Measurements from ENCODE around the gene JAML. TPM values are rescaled to one million over a fixed set of nuclear protein-coding genes. Genes with fewer than 3 reads are reported as not detected.

The JAML gene
- total and polyA plus RNA-seq, 2 of the 13 experiments (the other 11 are each of a cell fraction or from before 2014, with no cell fraction given) = 2.0 to 3.3 TPM

DNA sequence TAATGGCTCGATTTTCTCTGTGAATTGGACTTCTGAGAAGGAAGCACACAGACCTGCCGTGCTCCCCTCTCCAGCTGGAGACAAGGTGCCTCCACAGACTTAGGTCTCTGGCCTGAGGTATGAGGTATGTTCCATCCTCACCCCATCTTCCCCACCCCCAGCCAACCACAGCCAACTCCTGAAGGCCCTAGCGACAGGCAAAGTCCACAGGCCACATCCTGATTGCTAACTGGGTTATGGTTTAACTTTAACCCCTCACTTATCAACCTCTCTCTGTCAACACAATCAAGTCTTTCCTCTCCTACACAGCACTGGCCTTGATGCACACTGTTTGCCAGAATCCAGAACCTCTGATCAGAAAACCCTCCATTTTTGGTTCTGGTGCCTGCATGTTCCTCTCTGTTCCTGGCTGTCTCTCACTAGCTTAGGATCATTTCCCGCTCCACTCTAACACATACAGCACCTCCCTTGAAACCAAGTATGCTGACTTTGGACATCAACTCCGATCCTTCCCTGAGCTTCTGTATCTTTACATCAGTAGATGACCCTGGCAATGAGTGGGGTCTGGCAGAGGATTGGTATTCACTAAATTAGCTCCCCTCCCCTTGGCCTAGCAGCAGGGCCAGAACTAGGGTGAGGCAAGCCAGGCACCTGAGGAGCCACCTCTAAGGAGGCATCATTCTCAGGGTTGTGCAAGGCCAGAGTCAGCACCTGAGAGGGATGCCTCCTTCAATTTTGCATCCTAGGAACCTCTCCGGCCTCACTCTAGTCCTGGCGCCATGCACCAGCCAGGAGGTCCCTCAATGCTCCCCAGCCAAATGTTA, 22.0 kb downstream of the JAML start (continued):
- TF ChIP-seq, protein P1, sequence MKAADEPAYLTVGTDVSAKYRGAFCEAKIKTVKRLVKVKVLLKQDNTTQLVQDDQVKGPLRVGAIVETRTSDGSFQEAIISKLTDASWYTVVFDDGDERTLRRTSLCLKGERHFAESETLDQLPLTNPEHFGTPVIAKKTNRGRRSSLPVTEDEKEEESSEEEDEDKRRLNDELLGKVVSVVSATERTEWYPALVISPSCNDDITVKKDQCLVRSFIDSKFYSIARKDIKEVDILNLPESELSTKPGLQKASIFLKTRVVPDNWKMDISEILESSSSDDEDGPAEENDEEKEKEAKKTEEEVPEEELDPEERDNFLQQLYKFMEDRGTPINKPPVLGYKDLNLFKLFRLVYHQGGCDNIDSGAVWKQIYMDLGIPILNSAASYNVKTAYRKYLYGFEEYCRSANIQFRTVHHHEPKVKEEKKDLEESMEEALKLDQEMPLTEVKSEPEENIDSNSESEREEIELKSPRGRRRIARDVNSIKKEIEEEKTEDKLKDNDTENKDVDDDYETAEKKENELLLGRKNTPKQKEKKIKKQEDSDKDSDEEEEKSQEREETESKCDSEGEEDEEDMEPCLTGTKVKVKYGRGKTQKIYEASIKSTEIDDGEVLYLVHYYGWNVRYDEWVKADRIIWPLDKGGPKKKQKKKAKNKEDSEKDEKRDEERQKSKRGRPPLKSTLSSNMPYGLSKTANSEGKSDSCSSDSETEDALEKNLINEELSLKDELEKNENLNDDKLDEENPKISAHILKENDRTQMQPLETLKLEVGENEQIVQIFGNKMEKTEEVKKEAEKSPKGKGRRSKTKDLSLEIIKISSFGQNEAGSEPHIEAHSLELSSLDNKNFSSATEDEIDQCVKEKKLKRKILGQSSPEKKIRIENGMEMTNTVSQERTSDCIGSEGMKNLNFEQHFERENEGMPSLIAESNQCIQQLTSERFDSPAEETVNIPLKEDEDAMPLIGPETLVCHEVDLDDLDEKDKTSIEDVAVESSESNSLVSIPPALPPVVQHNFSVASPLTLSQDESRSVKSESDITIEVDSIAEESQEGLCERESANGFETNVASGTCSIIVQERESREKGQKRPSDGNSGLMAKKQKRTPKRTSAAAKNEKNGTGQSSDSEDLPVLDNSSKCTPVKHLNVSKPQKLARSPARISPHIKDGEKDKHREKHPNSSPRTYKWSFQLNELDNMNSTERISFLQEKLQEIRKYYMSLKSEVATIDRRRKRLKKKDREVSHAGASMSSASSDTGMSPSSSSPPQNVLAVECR (CRISPR knock-in tag; IDR thresholded peaks at IDR 0.05; ENCODE audit: borderline replicate concordance) = no peak
- TF ChIP-seq CCDC6 (CRISPR knock-in tag; IDR thresholded peaks at IDR 0.05) (peak; percentile 23; the same call in 1 of the 2 replicates), TOPORS (CRISPR knock-in tag; IDR thresholded peaks at IDR 0.05) (0 out of 2 replicates have a peak, but pooled peaks have one; percentile 40), SCMH1 (CRISPR knock-in tag; IDR thresholded peaks at IDR 0.05; ENCODE audit: borderline replicate concordance) (no peak), SP4 (CRISPR knock-in tag; IDR thresholded peaks at IDR 0.05) (0 out of 2 replicates have a peak, but pooled peaks have one; percentile 37), KAT8 (CRISPR knock-in tag; IDR thresholded peaks at IDR 0.05) (peak; percentile 85), BRD4 (CRISPR knock-in tag; IDR thresholded peaks at IDR 0.05) (peak; percentile 50), U2AF1 (optimal IDR thresholded peaks at IDR 0.05; ENCODE audit: low read depth, low read length) (no peak), ZNF652 (CRISPR knock-in tag; IDR thresholded peaks at IDR 0.05; ENCODE audit: borderline replicate concordance, low read depth) (peak; percentile 97), SAFB2 (CRISPR knock-in tag; IDR thresholded peaks at IDR 0.05; ENCODE audit: borderline replicate concordance, low read depth) (no peak)
- TF ChIP-seq, protein P2, sequence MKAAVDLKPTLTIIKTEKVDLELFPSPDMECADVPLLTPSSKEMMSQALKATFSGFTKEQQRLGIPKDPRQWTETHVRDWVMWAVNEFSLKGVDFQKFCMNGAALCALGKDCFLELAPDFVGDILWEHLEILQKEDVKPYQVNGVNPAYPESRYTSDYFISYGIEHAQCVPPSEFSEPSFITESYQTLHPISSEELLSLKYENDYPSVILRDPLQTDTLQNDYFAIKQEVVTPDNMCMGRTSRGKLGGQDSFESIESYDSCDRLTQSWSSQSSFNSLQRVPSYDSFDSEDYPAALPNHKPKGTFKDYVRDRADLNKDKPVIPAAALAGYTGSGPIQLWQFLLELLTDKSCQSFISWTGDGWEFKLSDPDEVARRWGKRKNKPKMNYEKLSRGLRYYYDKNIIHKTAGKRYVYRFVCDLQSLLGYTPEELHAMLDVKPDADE (CRISPR knock-in tag; IDR thresholded peaks at IDR 0.05) = no peak
- TF ChIP-seq, protein P3, sequence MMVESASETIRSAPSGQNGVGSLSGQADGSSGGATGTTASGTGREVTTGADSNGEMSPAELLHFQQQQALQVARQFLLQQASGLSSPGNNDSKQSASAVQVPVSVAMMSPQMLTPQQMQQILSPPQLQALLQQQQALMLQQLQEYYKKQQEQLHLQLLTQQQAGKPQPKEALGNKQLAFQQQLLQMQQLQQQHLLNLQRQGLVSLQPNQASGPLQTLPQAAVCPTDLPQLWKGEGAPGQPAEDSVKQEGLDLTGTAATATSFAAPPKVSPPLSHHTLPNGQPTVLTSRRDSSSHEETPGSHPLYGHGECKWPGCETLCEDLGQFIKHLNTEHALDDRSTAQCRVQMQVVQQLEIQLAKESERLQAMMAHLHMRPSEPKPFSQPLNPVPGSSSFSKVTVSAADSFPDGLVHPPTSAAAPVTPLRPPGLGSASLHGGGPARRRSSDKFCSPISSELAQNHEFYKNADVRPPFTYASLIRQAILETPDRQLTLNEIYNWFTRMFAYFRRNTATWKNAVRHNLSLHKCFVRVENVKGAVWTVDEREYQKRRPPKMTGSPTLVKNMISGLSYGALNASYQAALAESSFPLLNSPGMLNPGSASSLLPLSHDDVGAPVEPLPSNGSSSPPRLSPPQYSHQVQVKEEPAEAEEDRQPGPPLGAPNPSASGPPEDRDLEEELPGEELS (CRISPR knock-in tag; IDR thresholded peaks at IDR 0.05) = peak; percentile 92
- TF ChIP-seq, protein P4, sequence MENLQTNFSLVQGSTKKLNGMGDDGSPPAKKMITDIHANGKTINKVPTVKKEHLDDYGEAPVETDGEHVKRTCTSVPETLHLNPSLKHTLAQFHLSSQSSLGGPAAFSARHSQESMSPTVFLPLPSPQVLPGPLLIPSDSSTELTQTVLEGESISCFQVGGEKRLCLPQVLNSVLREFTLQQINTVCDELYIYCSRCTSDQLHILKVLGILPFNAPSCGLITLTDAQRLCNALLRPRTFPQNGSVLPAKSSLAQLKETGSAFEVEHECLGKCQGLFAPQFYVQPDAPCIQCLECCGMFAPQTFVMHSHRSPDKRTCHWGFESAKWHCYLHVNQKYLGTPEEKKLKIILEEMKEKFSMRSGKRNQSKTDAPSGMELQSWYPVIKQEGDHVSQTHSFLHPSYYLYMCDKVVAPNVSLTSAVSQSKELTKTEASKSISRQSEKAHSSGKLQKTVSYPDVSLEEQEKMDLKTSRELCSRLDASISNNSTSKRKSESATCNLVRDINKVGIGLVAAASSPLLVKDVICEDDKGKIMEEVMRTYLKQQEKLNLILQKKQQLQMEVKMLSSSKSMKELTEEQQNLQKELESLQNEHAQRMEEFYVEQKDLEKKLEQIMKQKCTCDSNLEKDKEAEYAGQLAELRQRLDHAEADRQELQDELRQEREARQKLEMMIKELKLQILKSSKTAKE (CRISPR knock-in tag; IDR thresholded peaks at IDR 0.05; ENCODE audit: borderline replicate concordance) = peak; percentile 62
- TF ChIP-seq, protein P5, sequence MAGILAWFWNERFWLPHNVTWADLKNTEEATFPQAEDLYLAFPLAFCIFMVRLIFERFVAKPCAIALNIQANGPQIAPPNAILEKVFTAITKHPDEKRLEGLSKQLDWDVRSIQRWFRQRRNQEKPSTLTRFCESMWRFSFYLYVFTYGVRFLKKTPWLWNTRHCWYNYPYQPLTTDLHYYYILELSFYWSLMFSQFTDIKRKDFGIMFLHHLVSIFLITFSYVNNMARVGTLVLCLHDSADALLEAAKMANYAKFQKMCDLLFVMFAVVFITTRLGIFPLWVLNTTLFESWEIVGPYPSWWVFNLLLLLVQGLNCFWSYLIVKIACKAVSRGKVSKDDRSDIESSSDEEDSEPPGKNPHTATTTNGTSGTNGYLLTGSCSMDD (CRISPR knock-in tag; IDR thresholded peaks at IDR 0.05) = no peak
- TF ChIP-seq, protein P6, sequence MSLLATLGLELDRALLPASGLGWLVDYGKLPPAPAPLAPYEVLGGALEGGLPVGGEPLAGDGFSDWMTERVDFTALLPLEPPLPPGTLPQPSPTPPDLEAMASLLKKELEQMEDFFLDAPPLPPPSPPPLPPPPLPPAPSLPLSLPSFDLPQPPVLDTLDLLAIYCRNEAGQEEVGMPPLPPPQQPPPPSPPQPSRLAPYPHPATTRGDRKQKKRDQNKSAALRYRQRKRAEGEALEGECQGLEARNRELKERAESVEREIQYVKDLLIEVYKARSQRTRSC (CRISPR knock-in tag; IDR thresholded peaks at IDR 0.05; ENCODE audit: low read depth) = no peak
